Effector CD4-positive, alpha-beta T cell (primary cell): Measurements from ENCODE around the gene KLC4.
"Not testable (repeated sequence)": the region's sequence is repeated elsewhere in the genome, so short reads cannot be mapped to it uniquely, and the experiment has no call there.

Experiments used
- DNase-seq: peaks from one replicate; pipeline ENCODE4 v3.0.0-alpha.2; 2020

Gene KLC4

DNA sequence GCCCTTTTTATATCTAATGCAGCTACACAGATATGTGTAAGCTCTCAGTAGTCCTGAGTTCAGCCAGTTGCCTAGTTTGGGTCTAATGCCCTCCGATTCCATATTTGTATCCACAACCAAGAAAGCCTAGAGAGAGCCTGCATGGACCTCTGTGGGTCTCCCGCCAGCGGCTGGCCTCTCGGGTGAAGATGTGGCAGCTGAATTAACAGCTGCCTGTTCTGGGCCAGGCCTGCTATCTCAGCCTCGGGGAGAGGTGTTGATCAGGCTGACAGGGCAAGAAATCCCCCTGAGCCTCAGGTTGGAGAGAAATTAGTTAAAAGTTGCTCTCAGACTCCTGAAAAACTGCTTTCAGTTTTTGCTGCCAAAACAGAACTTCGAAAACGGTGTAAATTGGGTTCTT lies 36.5 kb downstream of the KLC4 start:
- DNase-seq = no peak

DNA sequence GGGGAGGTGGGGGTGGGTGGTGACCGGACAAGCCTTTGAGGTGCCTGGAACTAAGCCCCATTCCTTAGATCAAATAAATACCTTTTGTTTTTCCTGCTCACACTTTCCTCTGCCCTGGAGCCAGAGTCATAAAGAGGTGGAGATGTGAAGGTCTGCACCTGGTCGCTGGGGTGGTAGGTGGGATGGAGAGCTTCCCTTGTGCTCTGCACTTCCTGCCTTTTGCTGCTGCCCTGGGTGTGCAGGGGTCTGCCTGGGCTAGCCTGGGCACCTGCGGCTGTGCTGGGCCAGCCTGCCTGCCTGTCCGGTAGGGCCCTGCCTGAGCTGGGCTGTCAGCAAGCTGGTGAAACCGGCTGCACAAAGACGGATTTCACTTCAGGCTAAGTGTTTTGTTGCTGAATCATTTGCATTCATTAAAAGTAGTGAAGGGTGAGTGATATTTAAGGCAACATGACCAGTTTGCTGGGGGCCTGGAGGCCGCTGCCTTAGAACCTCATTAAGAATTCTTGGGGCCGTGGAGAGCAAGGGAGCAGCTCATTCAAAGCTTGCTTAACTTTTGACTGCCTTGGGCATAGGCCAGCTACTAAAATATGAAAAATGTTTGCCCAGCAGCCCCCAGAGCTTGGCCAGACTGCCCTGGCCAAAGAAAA lies 37.1 kb downstream of the KLC4 start:
- no peak for DNase-seq

DNA sequence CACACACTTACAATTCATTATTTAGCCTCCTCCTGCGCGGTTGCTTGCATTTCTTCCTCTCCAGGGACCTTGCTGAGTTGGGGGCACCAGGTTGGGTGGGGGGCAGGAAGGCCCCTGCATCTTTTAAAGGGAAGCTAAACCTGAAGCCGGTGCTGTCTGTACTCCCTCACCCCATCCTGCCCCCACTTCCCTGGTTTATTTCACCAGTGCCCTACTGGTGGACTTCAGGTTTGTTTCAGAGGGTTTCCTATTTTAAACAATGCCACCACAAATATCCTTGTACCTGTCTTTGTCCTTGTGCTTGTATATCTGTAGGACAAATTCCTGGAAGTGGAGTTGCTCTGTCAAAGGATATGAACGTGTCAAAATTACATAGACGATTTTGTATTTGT lies 37.7 kb downstream of the KLC4 start:
- DNase-seq = no peak

DNA sequence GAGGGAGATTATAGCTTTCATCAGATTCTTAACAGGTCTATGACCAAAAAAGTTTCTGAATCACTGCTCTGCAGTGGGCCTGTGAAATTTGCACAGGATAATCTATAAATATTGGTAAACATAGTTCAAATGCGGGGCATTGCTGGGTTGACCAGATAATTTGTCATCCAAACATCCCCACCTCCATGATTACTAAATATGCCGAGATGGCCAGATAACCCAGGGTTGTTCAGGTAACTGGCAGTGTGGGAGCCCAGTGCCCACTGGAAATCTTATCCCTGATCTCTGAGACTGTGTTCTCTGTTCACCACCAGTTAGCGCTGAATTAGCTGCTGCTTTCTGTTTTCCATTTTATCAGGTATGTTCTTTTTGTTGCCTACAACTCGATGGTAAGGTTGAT lies 38.1 kb downstream of the KLC4 start:
- DNase-seq = no peak

DNA sequence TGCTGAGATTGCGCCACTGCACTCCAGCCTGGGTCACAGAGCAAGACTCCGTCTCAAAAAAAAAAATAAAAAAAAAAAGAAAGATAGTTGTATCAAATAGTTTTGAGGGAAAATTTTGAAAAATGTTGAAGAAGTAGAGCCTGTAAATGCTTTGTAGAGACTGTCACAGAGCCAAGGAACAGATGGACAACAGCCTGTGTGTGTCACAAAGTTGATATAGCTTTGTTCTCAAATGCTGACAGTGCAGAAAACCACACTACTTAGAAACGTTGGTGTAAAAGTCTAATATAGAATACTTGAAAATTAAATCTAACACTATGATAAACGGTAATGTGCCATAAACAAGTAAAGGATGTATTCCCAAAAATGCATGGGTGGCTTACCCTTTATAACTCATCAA lies 42.1 kb downstream of the KLC4 start:
- no peak for DNase-seq

DNA sequence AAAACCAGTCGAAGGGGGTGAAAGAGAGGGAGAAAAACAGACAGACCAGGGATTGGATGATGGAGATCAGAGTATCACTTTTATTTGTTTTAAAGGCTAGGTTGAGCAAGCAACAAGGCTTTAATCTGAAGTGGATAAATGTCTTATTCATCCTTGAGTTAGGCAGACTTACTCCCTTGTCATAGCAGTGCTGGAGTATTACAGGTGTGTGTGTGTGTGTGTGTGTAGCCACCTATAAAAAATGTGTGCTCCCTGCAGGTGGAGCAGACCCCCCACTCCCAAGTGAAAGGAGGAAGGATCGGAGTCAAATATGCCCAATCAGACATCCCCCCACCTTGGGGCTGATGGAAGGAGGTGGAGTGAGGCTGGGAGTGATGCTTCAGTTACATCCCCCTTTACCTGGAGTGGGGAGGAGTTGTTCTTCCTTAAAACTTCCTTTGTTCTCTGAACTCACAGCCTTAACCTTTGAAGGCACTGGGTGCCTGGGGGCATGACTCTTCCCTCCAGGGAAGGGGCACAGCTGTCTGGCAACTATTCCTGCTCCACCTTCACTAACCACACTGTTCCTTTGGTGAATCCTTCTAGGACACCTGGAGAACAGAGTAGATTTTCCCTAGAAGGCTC lies 43.9 kb downstream of the KLC4 start:
- DNase-seq = no peak

DNA sequence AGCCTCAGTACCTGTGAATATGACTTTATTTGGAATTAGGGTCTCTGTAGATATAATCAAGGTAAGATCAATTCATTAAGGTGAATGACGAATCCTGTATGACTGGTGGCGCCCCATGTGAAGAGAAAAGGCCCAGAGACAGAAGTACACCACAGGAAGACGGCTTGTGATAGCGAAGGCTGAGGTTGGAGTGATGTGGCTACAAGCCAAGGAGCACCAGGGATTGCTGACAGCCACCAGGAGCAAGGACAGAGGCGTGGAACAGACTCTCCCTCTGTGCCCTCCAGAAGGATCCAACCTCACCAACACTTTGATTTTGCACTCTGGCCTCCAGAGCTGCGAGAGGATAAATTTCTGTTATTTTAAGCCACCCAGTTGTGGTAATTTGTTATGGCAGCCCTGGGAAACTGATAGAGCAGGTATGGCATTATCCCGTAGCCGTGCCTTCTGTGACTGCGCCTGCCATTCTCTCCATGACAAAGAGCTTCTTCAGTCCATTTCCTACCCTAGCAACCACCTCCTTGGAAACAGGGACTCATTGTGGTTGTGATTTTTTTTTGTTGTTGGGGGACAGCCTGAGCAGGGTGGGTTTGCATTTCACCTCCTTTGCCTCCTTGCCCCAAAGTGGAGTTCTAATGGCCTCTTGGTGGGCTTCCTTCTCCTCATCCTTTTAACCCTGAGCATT lies 46.2 kb downstream of the KLC4 start:
- DNase-seq = no peak

DNA sequence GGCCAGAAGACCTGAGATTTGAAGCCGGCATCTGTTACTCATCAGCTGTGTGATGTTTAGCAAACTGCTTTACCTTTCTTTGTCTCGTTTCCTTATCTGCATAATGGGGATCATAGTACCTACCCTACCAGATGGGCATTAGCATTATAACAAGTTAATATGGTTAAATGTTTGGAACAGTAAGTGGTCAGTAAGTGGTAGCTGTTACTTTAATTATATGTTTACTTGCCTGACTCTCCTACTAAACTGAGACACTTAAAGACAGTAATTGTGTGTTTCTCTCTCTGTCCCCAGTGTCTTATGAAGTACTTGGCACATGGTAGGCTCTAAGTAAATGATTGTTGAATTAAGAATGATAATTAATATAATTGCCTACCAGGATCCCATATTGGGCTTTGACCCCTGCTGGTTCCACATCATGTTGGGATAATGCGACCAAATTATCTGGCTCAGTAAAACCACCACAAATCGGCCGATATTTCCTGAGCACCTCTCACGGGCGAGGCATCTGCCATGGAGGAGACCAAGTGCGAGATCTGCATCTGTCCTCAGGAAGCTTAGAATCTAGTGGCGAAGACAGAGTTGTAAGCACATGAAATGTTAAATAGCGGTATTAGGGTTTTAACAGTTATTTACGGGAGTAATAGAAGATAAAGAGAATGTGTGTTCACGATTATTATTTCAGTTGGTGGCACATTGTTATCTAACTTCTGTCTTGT lies 48.1 kb downstream of the KLC4 start:
- no peak for DNase-seq

DNA sequence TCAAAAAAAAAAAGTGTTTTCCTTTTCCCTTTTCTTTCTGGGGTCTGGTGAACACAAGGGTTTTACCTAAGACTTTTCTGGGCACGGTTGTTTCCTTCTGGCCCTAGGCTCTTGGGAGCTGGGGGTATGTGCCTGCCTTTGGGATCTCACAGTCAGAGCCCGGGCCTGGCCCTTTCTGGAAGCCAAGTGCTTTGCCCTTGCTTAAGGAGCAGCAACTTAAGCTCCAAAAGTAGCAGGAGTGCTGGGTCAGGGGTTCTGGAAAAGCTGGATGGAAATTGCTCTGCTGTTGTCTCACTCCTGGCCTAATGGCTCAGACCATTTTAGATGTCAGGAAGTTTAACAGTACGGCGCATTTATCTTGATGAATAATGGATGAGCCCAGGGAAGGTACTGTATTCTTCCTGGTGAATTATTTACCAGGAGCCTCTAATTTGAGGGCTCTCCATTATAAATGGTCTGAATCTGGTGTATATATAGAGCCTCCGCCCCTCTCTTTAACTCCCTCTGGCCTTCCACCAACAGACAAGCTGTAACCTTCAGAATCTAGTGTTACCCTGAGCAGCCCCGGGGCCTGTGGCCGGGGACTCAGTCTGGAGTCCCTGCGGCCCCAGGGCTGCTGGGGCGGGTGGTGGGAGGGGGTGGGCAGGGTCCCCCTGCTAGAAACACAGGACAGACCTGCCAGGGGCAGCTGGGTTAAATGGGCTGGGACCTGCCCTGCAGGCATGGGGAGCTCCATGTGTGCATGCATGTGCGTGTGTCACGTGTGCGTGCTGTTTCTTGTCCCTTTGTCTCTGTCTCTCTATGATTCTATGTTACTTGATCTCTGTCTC lies 54.2 kb downstream of the KLC4 start:
- no peak for DNase-seq

DNA sequence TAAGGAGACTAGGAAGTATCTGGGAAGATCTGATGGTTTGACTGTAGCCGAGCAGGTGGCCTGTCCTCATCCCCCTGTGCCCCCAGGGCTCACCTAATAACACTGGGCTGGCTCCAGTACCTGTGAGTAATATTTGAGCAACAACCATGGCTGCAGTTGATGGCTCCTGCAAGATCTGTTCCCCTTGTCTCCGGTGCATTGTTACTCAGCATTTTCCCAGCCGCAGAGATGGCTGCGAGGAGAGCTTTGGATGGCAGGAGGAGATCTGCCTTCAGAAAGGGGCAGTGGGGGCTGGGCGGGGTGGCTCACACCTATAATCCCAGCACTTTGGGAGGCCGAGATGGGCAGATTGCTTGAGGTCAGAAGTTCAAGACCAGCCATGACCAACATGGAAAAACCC lies 55.9 kb downstream of the KLC4 start:
- no peak for DNase-seq

DNA sequence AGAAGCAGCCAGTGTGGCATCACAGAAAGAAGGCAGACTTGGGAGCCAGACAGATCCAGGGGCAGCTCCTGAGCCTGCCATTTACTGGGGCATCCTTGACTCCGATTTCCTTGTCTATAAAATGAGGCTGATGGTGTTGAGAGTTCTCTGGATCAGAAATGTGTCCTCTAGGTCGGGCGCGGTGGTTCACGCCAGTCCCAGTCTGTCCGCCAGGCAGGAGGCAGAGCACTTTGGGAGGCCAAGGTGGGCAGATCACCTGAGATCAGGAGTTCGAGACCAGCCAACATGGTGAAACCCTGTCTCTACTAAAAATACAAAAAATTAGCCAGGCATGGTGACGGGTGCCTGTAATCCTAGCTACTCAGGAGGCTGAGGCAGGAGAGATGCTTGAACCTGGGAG lies 58.0 kb downstream of the KLC4 start:
- DNase-seq = not testable (repeated sequence)

DNA sequence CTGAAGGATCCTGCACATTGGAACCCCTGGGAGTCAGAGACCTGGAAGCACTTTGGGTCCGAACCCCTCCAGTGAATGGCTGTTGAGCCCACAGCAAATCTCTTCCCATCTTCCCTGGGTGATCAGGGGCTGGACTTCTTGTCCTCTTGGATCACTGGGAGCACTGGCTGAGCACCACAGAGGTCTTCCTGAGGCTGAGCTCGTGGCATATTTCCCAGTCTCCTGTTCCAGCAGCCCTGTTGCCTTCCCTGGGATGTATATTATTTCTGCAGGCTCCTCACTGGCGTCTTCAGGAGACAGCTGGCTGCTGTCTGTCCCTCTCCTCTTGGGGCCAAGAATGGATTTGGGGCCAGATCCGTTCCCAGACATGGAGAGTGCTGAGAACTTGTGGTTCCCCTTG lies 60.1 kb downstream of the KLC4 start:
- no peak for DNase-seq

DNA sequence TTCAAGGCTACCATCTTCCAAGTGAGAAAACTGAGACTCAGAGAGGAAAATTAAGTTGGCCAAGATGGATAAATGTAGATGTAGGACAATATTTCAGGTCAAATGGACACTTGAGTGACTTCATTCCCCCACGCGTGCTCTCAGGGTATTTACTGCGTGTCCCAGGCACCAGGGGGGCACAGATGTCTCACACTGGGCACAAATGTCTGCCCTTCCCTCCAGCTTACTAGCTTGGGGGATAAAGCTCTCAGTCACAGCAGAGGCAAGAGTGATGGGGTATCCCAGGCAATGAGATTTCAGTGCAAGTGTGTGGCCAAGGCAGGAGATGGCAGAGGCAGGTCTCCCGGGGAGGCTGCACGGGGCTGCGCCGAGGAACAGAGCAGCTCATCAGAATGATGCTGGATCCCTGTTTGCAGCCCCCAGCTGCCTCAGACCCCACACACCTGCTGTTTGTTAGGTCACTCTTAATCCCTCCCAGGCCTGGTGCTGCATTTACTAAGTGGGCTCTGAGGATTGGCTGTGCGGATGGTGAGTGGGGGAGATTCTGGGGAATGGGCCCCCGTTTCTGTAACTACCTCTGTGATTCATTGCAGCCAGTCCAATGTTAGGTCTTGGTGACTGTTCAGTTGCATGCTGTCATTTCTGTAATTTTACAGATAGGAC lies 60.8 kb downstream of the KLC4 start:
- DNase-seq = no peak

DNA sequence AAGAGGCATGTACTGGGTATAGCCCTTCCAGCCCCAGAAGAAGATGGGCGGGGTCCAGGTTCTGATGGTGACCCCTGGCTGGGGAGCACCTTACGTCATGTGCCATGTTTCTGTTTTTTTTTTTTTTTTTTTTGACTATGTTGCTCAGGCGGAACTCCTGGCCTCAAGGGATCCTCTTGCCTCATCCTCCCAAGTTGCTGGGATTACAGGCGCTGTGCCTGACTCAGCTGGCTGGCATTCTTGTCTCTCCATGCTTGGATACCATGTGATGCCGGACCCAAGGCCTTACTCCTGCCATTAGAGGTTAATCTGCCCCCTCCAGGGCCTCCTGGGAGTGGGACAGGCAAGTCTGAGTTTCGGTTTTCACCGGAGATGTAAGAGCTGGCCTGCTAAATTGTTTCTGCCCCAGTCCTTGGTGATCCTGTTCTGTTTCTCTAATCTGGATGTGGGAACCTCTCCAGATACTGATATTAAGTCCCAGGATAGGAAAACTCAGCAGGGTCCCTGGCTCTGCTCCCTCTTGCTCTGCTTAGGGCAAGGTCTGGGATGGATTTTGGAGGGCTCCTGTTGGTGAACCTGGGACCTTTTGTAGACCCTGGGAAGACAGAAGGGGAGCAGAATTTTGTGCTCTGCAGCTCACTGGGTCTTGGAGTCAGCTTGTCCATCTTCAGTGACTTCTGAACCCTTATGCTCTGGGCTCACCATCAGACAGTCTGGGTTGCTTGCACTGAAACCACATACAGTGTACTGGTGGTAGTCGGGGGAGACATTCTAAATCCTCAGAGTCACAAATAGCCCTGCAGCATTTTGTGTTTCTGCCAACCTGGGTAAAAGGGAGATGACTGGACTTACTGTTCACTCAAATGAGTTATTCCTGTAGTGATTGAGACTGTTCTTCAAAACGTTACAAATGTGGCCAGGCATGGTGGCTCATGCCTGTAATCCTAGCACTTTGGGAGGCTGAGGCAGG lies 61.8 kb downstream of the KLC4 start:
- no peak for DNase-seq

DNA sequence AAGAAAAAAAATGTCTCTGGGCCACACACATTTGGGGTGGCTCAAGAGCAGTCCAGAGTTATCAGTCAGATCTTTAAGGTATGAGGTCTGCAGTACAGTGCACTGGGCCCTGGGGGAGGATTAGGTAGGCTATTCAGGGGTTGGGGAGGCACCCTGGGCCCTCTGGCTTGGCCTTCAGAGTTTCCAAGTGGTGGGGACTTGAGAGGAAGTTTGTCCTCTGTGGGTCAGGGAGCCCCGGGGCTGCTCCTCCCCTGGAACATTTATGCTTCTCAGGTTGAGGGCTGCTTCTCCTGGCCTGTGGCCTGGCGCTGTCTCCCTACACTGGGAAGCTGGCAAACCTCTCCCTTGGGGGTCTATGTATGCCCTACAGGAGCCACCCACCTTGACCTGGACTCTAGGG lies 62.7 kb downstream of the KLC4 start:
- DNase-seq = no peak

DNA sequence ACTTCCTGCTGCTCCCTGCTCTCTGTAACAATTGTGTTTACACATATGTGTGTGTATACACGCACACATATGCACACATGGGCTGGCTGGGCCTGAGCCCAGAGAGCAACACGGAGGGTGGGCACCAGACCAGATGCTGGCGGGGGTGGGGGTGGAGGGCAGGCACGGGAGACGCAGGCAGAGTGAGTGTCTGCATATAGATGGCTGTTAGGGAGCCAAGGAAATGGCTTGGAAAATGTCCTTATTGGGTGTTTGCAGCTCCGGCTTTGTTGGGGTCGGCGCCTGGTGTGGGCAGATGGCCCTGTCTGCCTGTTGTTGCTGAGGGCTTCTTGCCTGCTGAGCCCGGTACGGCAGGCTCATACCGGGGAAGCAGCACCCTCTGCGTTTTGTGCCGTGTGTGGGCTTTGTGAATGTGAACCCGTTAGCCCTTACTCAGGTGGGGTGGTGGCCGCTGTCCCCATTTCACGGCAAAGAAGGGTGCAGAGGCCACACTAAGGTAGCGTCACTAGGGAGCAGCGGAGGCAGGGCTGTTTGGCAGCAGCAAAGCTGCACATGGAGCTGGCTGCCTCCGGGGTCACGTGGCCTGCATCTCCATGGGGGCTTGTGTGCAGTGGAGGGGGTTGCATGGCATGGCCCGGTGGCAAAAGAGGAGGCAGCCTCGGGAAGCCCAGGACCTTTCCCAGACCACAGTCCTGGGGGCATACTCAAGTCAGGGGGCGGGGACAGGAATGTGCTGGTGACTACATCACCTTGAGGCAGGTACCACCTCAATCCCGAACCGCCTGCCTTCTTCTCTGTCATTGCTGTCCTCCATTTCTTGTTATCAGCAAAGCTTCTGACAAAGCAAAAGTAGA lies 64.3 kb downstream of the KLC4 start:
- no peak for DNase-seq

DNA sequence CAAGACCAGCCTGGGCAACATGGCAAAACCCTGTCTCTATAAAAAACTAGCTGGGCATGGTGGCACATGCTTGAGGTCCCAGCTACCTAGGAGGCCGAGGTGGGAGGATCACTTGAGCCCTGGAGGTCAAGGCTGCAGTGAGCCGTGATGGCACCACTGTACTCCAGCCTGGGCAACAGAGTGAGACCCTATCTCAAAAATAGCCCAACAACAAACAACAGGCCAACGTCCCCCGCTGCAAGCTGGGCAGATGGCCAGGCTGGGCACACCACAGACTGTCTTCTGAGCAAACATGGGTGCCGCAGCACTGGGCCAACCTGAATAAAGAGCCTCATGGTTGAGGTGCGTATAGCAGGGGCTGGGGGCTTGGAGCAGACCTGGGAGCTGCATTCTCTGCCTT lies 65.0 kb downstream of the KLC4 start:
- no peak for DNase-seq
